C4-2B (cell line): ENCODE measurements around the gene ATP2B3.

ENCODE experiments used
- H3K27ac ChIP-seq: fragments of 450-650 bp; 2 replicates; pipeline ENCODE4 v1.5.1; 2017
- CTCF ChIP-seq: fragments of 450-650 bp; conservative IDR thresholded peaks from 2 replicates; pipeline ENCODE4 v1.5.1; 2017; ENCODE audit warnings: mild to moderate bottlenecking
- ZFX ChIP-seq: fragments of 450-650 bp; IDR thresholded peaks from 2 replicates; pipeline ENCODE4 v1.6.1; 2017

Gene ATP2B3

GRCh38 chrX:153592091-153592833, 74.8 kb downstream of the ATP2B3 start:
- no peak overlapping the region for H3K27ac ChIP-seq
- TF ChIP-seq ZFX = no peak
- no peak for TF ChIP-seq CTCF

GRCh38 chrX:153592966-153593688, 75.7 kb downstream of the ATP2B3 start:
- no peak overlapping the region for H3K27ac ChIP-seq
- no peak for TF ChIP-seq ZFX
- no peak for TF ChIP-seq CTCF

- TF ChIP-seq CTCF (no peak), ZFX (no peak)
- no peak overlapping the region for H3K27ac ChIP-seq
Observed at GRCh38 chrX:153593811-153594500, 76.5 kb downstream of the ATP2B3 start.

- TF ChIP-seq CTCF (no peak), ZFX (no peak)
- H3K27ac ChIP-seq = no peak overlapping the region
Observed at GRCh38 chrX:153595387-153595786, 77.9 kb downstream of the ATP2B3 start.

- no peak overlapping the region for H3K27ac ChIP-seq
- no peak for TF ChIP-seq ZFX
- TF ChIP-seq CTCF = no peak
Observed at GRCh38 chrX:153595859-153596857, 78.7 kb downstream of the ATP2B3 start.

GRCh38 chrX:153596981-153597750, 79.7 kb downstream of the ATP2B3 start:
- TF ChIP-seq CTCF (no peak), ZFX (no peak)
- no peak overlapping the region for H3K27ac ChIP-seq
